ENCODE data around the gene HACD1. TPM values are rescaled to one million over a fixed set of nuclear protein-coding genes. Genes with fewer than 3 reads are reported as not detected.

Gene HACD1
- total RNA-seq, 2 donors from 2014 or later = 3.4 to 16.6 TPM

Other genes with a start within 250 kb of the HACD1 start
- gene ST8SIA6, start 162.8 kb downstream of the HACD1 start, total RNA-seq = 1 to 10 TPM in 1 of 2 donors, under 1 TPM in 1; 0.94 to 3.5 TPM
- 10 to 100 TPM; 16.5 to 16.8 TPM for gene STAM, start 26.8 kb upstream of the HACD1 start, total RNA-seq
- gene TMEM236, start 134.8 kb upstream of the HACD1 start, total RNA-seq = 10 to 100 TPM; 16.6 to 57.4 TPM
- gene MRC1, start 192.0 kb upstream of the HACD1 start, total RNA-seq = 10 to 100 TPM in 1 of 2 donors, 1 to 10 TPM in 1; 9.2 to 19.2 TPM